NB4 (cell line): Measurements from ENCODE around the gene KIF12.

Source experiments
- MYC ChIP-seq: IDR thresholded peaks from 2 replicates; pipeline ENCODE4 v1.6.1; 2011; ENCODE audit warnings: low read depth, low read length
- POLR2A ChIP-seq: IDR thresholded peaks from 2 replicates; pipeline ENCODE4 v1.6.1; 2011; ENCODE audit warnings: mild to moderate bottlenecking; ENCODE audit not compliant: insufficient read length; ENCODE audit errors: extremely low read depth
- TF ChIP-seq, protein P1 (sequence below): IDR thresholded peaks from one replicate; pipeline ENCODE4 v1.5.1; 2012; ENCODE audit warnings: low read depth, low read length
- TF ChIP-seq, protein P2 (sequence below): IDR thresholded peaks from 2 replicates; pipeline ENCODE4 v1.6.1; 2011; ENCODE audit warnings: low read depth, low read length

DNA sequence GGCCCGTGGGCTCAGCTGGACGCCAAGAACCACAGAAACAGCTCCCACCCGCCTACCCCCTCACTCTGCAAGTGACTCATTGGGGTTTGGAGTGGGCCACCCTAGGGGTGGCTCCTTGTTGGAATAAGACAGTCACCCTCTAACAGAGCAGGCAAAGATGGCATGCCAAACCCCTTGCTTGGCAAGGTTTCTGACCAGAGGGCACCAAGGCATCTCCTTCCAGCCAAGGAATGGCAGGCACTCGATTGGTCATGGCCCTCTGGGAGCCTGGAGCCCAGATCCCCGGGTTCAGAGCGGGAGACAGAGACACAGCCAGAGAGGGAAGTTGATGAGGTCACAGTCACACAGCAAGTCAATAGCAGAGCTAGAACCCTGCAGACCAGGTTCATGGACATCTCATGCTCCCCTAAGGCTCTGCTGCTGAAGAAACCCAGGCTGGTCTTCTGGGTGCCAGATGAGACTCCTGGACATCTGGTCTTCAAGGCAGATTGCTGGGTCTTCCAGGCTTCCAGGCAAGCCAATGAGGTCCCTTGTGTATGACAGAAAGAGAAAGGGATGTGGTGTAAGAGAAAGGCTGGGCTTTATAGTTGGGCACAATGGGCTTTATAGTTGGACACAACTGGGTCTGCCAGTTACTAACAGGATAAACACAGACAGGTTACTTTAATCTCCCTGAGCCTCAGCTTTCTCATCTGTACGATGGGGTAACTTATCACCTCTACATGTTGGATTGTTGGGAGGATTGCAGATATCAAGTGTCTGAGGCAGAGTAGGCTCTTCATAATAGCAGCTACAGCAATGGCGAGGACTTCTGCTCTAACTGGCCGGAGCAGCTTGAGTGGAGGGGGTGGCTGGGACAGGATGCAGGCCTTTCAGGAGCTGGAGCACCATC, 23.3 kb upstream of the KIF12 start:
- TF ChIP-seq, protein P1, sequence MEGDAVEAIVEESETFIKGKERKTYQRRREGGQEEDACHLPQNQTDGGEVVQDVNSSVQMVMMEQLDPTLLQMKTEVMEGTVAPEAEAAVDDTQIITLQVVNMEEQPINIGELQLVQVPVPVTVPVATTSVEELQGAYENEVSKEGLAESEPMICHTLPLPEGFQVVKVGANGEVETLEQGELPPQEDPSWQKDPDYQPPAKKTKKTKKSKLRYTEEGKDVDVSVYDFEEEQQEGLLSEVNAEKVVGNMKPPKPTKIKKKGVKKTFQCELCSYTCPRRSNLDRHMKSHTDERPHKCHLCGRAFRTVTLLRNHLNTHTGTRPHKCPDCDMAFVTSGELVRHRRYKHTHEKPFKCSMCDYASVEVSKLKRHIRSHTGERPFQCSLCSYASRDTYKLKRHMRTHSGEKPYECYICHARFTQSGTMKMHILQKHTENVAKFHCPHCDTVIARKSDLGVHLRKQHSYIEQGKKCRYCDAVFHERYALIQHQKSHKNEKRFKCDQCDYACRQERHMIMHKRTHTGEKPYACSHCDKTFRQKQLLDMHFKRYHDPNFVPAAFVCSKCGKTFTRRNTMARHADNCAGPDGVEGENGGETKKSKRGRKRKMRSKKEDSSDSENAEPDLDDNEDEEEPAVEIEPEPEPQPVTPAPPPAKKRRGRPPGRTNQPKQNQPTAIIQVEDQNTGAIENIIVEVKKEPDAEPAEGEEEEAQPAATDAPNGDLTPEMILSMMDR: no peak
- TF ChIP-seq, protein P2, sequence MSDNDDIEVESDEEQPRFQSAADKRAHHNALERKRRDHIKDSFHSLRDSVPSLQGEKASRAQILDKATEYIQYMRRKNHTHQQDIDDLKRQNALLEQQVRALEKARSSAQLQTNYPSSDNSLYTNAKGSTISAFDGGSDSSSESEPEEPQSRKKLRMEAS: no peak
- TF ChIP-seq POLR2A (no peak), MYC (no peak)
